ENCODE data around the gene STX3. TPM values are rescaled to one million over a fixed set of nuclear protein-coding genes. Genes with fewer than 3 reads are reported as not detected.

The STX3 gene
- total and polyA plus RNA-seq, 2 of the 4 experiments (the other 2 are of a cell fraction), result 5.0 to 5.4 TPM

DNA sequence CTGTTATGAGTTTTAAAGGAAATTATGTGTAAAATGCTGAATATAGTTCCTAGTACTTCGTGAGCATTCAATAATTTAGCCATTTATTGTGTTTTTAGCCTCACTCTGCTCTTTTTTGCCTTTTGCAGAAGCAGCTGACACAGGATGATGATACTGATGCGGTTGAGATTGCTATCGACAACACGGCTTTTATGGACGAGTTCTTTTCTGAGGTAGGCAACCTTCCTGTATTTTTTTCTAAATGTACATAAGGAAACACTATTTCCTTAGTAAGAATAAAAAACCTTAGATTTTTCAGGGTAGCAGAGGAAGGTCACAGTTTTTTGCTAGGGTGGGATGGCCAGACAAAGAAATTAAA is 17.9 kb downstream of the STX3 start:
- H3K4me3 ChIP-seq (ENCODE audit: insufficient read depth, low read depth, low read length), result no peak overlapping the region
- no peak overlapping the region for H2AK5ac ChIP-seq (ENCODE audit: low read depth, low read length)
- H3K4me1 ChIP-seq (ENCODE audit: control insufficient read depth, insufficient read depth, low read length), result peaks cover 2% of the 10 kb centered on the region; the same call in 1 of the 2 replicates
- WGBS, 2 experiments (ENCODE audit: extremely low coverage in 2 of 2, insufficient read length in 1 of 2), result no CpG with 5 or more reads among the region's 5 CpGs
- no peak overlapping the region for H3K56ac ChIP-seq (ENCODE audit: extremely low read depth, insufficient read depth, low read length)
- no peak overlapping the region for H3K27ac ChIP-seq (ENCODE audit: insufficient read depth, low read length)
- no peak overlapping the region for H4K8ac ChIP-seq (ENCODE audit: low read depth in 2 of 2, low read length in 2 of 2)
- no peak overlapping the region for H3K4me2 ChIP-seq (ENCODE audit: low read depth, low read length)
- H2BK120ac ChIP-seq (ENCODE audit: low read depth, low read length), result no peak overlapping the region
- peaks cover 19 to 22% of the 10 kb centered on the region in 2 experiments; a peak in 3 of 4 replicates for H3K79me1 ChIP-seq (ENCODE audit: low read depth in 1 of 2, low read length in 2 of 2)
- CTCF ChIA-PET, result interaction anchor here (0.9 kb wide), 1 partner anchor 18 kb away, joined by 3 read pairs; no protein-coding TSS in a partner anchor
- ATAC-seq (ENCODE audit: low read depth) (no peak), DNase-seq (no peak)
- H3K9me1 ChIP-seq (ENCODE audit: insufficient read depth, low read length), result 0 out of 2 replicates have a peak, but pooled peaks cover 3% of the 10 kb centered on the region
- no TSS peak for BruUV-seq (replicated peaks)
- POLR2A ChIA-PET (ENCODE audit: unreplicated experiment), result no interaction called here
- H3K18ac ChIP-seq (ENCODE audit: low read depth, low read length), result no peak overlapping the region
- no peaks in the 10 kb centered on the region for H3K27me3 ChIP-seq (ENCODE audit: control insufficient read depth, insufficient read depth, low read length)
- H3K4ac ChIP-seq (ENCODE audit: low read depth, low read length), result no peak overlapping the region
- no peak overlapping the region for H2BK20ac ChIP-seq (ENCODE audit: low read depth, low read length)
- no peak overlapping the region for H3K9ac ChIP-seq (ENCODE audit: low read depth, low read length)
- H3K14ac ChIP-seq (replicated peaks; ENCODE audit: low read depth, low read length), result no peak overlapping the region
- no peak overlapping the region for H2BK5ac ChIP-seq (ENCODE audit: low read depth, low read length, poor library complexity, severe bottlenecking)
- no peak overlapping the region for H2AK9ac ChIP-seq (replicated peaks; ENCODE audit: low read depth, low read length, poor library complexity)
- H3K23ac ChIP-seq (ENCODE audit: low read depth, low read length), result no peak overlapping the region
- H4K20me1 ChIP-seq (ENCODE audit: insufficient read depth, low read length), result peaks cover 15% of the 10 kb centered on the region; the same call in 1 of the 2 replicates
- no peaks in the 10 kb centered on the region for H3K9me3 ChIP-seq (ENCODE audit: control insufficient read depth, insufficient read depth, low read length)
- no peak overlapping the region for H4K5ac ChIP-seq (ENCODE audit: low read depth, low read length)
- no peak for TF ChIP-seq FOS (IDR thresholded peaks at IDR 0.05; ENCODE audit: low read depth, low read length)
- no peak for TF ChIP-seq NFE2L2 (IDR thresholded peaks at IDR 0.05; ENCODE audit: low read depth, low read length)
- TF ChIP-seq, protein P1, sequence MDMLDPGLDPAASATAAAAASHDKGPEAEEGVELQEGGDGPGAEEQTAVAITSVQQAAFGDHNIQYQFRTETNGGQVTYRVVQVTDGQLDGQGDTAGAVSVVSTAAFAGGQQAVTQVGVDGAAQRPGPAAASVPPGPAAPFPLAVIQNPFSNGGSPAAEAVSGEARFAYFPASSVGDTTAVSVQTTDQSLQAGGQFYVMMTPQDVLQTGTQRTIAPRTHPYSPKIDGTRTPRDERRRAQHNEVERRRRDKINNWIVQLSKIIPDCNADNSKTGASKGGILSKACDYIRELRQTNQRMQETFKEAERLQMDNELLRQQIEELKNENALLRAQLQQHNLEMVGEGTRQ (IDR thresholded peaks at IDR 0.05; ENCODE audit: low read depth, low read length), result no peak
- TF ChIP-seq CEBPB (IDR thresholded peaks at IDR 0.05; ENCODE audit: low read depth, low read length), result no peak
- no peak for TF ChIP-seq SMC3 (IDR thresholded peaks at IDR 0.05; ENCODE audit: low read depth, low read length)
- no peak for TF ChIP-seq MXI1 (IDR thresholded peaks at IDR 0.05; ENCODE audit: borderline replicate concordance, low read depth, low read length)
- TF ChIP-seq, protein P2, sequence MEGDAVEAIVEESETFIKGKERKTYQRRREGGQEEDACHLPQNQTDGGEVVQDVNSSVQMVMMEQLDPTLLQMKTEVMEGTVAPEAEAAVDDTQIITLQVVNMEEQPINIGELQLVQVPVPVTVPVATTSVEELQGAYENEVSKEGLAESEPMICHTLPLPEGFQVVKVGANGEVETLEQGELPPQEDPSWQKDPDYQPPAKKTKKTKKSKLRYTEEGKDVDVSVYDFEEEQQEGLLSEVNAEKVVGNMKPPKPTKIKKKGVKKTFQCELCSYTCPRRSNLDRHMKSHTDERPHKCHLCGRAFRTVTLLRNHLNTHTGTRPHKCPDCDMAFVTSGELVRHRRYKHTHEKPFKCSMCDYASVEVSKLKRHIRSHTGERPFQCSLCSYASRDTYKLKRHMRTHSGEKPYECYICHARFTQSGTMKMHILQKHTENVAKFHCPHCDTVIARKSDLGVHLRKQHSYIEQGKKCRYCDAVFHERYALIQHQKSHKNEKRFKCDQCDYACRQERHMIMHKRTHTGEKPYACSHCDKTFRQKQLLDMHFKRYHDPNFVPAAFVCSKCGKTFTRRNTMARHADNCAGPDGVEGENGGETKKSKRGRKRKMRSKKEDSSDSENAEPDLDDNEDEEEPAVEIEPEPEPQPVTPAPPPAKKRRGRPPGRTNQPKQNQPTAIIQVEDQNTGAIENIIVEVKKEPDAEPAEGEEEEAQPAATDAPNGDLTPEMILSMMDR (conservative IDR thresholded peaks at IDR 0.05; ENCODE audit: low read depth, low read length), result no peak
- TF ChIP-seq MAZ (IDR thresholded peaks at IDR 0.05; ENCODE audit: borderline replicate concordance, low read depth, low read length), result no peak
- TF ChIP-seq, protein P3, sequence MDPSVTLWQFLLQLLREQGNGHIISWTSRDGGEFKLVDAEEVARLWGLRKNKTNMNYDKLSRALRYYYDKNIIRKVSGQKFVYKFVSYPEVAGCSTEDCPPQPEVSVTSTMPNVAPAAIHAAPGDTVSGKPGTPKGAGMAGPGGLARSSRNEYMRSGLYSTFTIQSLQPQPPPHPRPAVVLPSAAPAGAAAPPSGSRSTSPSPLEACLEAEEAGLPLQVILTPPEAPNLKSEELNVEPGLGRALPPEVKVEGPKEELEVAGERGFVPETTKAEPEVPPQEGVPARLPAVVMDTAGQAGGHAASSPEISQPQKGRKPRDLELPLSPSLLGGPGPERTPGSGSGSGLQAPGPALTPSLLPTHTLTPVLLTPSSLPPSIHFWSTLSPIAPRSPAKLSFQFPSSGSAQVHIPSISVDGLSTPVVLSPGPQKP (IDR thresholded peaks at IDR 0.05; ENCODE audit: borderline replicate concordance, low read depth, low read length), result no peak
- TF ChIP-seq RCOR1 (IDR thresholded peaks at IDR 0.05; ENCODE audit: insufficient replicate concordance, low read length), result no peak
- no peak for TF ChIP-seq RAD21 (IDR thresholded peaks at IDR 0.05; ENCODE audit: low read length)
- no peak for TF ChIP-seq BHLHE40 (IDR thresholded peaks at IDR 0.05; ENCODE audit: low read depth, low read length)
- TF ChIP-seq MAFK (IDR thresholded peaks at IDR 0.05; ENCODE audit: low read depth, low read length), result no peak
- no peak for TF ChIP-seq RFX5 (IDR thresholded peaks at IDR 0.05; ENCODE audit: low read depth, low read length)
- no peak for TF ChIP-seq POLR2A (IDR thresholded peaks at IDR 0.05; ENCODE audit: low read depth, low read length)
- TF ChIP-seq CHD1 (IDR thresholded peaks at IDR 0.05; ENCODE audit: low read depth, low read length), result no peak
- dilution Hi-C loops (cut with HindIII; ENCODE audit: low sequenced_read_pairs, unreplicated experiment), result no loop called here
- in situ Hi-C loops (cut with MboI; ENCODE audit: low sequenced_read_pairs), result no loop called here
- intact Hi-C loops (cut with micrococcal nuclease), result no loop called here
- no peak overlapping the region for H4K91ac ChIP-seq (ENCODE audit: insufficient read depth, low read depth, low read length)
- H3K36me3 ChIP-seq (ENCODE audit: control insufficient read depth, insufficient read depth, low read length), result no peaks in the 10 kb centered on the region; the same call in 1 of the 2 replicates
- H2BK15ac ChIP-seq (ENCODE audit: low read depth, low read length), result no peak overlapping the region
- no peak overlapping the region for H2AFZ ChIP-seq (replicated peaks; ENCODE audit: low read length, poor library complexity)
